ENCODE results near the gene PPM1H.

PPM1H gene

DNA sequence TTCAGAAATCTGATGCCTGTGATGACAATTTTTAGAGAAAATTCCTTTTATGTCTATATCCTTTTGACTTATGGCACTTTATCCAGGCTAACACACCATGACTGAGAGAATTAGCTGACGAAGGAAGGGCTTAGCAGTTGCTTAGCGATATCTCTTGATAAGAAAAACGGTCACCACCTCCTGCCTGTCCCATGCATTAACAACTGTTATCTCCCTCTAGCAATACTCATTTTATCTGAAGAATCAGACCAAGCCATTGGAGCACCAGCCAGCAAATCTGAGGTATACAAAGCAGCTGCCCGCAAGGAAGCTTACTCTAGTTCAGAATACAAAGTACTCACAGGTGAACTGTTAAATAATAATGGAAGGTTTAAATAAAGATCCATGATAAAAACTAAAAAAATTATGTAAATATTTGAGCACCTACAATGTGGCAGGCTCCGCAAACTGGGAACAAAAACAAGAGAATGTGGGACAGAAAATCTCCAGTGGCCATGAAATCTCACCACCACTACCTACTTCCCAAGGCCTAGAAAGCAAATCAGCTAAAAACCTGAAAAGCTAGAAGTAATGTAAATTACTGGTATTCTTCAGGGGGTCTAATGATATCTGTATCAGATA lies 24.3 kb downstream of the PPM1H start:
- Histone ChIP-seq H2BK120ac (ENCODE audit: low read depth, low read length) (no peak overlapping the region), H4K8ac (ENCODE audit: low read length) (no peak overlapping the region), H2BK5ac (ENCODE audit: low read depth, low read length, poor library complexity, severe bottlenecking) (no peak overlapping the region), H2AK5ac (ENCODE audit: low read length, severe bottlenecking) (no peak overlapping the region), H3K4ac (ENCODE audit: low read depth in 1 of 2, low read length in 2 of 2) (no peak overlapping the region), H3K18ac (ENCODE audit: low read depth in 1 of 2, low read length in 2 of 2) (no peak overlapping the region), H2BK12ac (ENCODE audit: low read length in 2 of 2) (no peak overlapping the region), H3K27me3 (ENCODE audit: control insufficient read depth in 1 of 2, insufficient read depth in 1 of 2, low read length in 2 of 2) (peaks cover 0 to 50% of the 10 kb centered on the region in 2 experiments), H3K27ac (ENCODE audit: low read length, poor library complexity, severe bottlenecking) (no peak overlapping the region), H3K79me1 (replicated peaks; ENCODE audit: low read length, poor library complexity, severe bottlenecking) (no peaks in the 10 kb centered on the region), H2BK15ac (ENCODE audit: low read depth, poor library complexity, severe bottlenecking) (no peak overlapping the region), H3K9me3 (ENCODE audit: control insufficient read depth, low read length) (no peaks in the 10 kb centered on the region), H3K23ac (ENCODE audit: low read length in 2 of 2) (no peak overlapping the region), H3K4me3 (ENCODE audit: insufficient read depth in 1 of 2, low read depth in 1 of 2, low read length in 2 of 2) (no peak overlapping the region), H3K9ac (ENCODE audit: low read length) (no peak overlapping the region), H2AFZ (ENCODE audit: low read depth, low read length) (no peak overlapping the region), H3K4me2 (ENCODE audit: low read length, poor library complexity, severe bottlenecking) (no peak overlapping the region), H3K14ac (ENCODE audit: low read length in 2 of 2) (no peak overlapping the region), H3K4me1 (ENCODE audit: control insufficient read depth, insufficient read depth, low read depth, low read length) (peaks cover 1% of the 10 kb centered on the region), H4K91ac (ENCODE audit: low read length) (no peak overlapping the region), H3K36me3 (ENCODE audit: control insufficient read depth in 1 of 2, insufficient read depth in 2 of 2, low read depth in 1 of 2, low read length in 2 of 2) (no peaks in the 10 kb centered on the region)
- WGBS = 16% methylated on average over 3 of the region's 5 CpGs
- DNase-seq = no peak

GRCh38 chr12:62909340-62909739 lies 25.6 kb downstream of the PPM1H start:
- H3K23ac ChIP-seq (ENCODE audit: low read length in 2 of 2) = no peak overlapping the region
- H2AK5ac ChIP-seq (ENCODE audit: low read length, severe bottlenecking) = no peak overlapping the region
- no peak overlapping the region for H2BK15ac ChIP-seq (ENCODE audit: low read depth, poor library complexity, severe bottlenecking)
- H3K9ac ChIP-seq (ENCODE audit: low read length) = no peak overlapping the region
- H3K79me1 ChIP-seq (replicated peaks; ENCODE audit: low read length, poor library complexity, severe bottlenecking) = no peaks in the 10 kb centered on the region
- no peak overlapping the region for H2BK5ac ChIP-seq (ENCODE audit: low read depth, low read length, poor library complexity, severe bottlenecking)
- no peak for DNase-seq
- no peak overlapping the region for H2BK12ac ChIP-seq (ENCODE audit: low read length in 2 of 2)
- no peak overlapping the region for H3K4me2 ChIP-seq (ENCODE audit: low read length, poor library complexity, severe bottlenecking)
- 97% methylated on average over 1 of the region's 1 CpG for WGBS
- no peaks in the 10 kb centered on the region for H3K36me3 ChIP-seq (ENCODE audit: control insufficient read depth in 1 of 2, insufficient read depth in 2 of 2, low read depth in 1 of 2, low read length in 2 of 2)
- H3K27me3 ChIP-seq (ENCODE audit: control insufficient read depth in 1 of 2, insufficient read depth in 1 of 2, low read length in 2 of 2) = peaks cover 0 to 43% of the 10 kb centered on the region in 2 experiments
- no peak overlapping the region for H3K27ac ChIP-seq (ENCODE audit: low read length, poor library complexity, severe bottlenecking)
- no peak overlapping the region for H3K4me3 ChIP-seq (ENCODE audit: insufficient read depth in 1 of 2, low read depth in 1 of 2, low read length in 2 of 2)
- H3K14ac ChIP-seq (ENCODE audit: low read length in 2 of 2) = no peak overlapping the region
- no peak overlapping the region for H2BK120ac ChIP-seq (ENCODE audit: low read depth, low read length)
- H4K8ac ChIP-seq (ENCODE audit: low read length) = no peak overlapping the region
- no peak overlapping the region for H3K18ac ChIP-seq (ENCODE audit: low read depth in 1 of 2, low read length in 2 of 2)
- H4K91ac ChIP-seq (ENCODE audit: low read length) = no peak overlapping the region
- H3K4me1 ChIP-seq (ENCODE audit: control insufficient read depth, insufficient read depth, low read depth, low read length) = peaks cover 1% of the 10 kb centered on the region
- H3K9me3 ChIP-seq (ENCODE audit: control insufficient read depth, low read length) = no peaks in the 10 kb centered on the region
- H3K4ac ChIP-seq (ENCODE audit: low read depth in 1 of 2, low read length in 2 of 2) = no peak overlapping the region
- H2AFZ ChIP-seq (ENCODE audit: low read depth, low read length) = no peak overlapping the region

DNA sequence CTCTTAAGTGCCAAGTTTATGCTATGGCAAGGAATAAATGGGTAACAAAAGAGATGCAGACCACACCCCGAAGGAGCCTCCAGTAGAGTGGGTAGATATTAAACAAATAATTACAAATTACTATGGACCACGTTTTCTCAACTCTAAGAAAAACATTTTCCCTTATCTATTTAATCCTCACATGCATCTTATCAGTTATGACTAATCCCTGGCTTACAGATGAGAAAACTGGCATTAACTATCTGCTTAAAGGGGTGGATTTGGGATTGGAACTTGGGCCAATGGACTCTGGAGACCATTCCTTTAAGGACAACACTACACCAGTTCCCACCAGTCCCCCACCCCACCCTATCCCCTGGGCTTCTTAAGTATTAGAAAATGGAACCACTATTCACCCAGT lies 26.3 kb downstream of the PPM1H start:
- H2BK5ac ChIP-seq (ENCODE audit: low read depth, low read length, poor library complexity, severe bottlenecking) = no peak overlapping the region
- no peak overlapping the region for H2BK120ac ChIP-seq (ENCODE audit: low read depth, low read length)
- no peak overlapping the region for H3K18ac ChIP-seq (ENCODE audit: low read depth in 1 of 2, low read length in 2 of 2)
- no peak overlapping the region for H3K14ac ChIP-seq (ENCODE audit: low read length in 2 of 2)
- peaks cover 0 to 38% of the 10 kb centered on the region in 2 experiments for H3K27me3 ChIP-seq (ENCODE audit: control insufficient read depth in 1 of 2, insufficient read depth in 1 of 2, low read length in 2 of 2)
- no peak overlapping the region for H4K91ac ChIP-seq (ENCODE audit: low read length)
- H3K4ac ChIP-seq (ENCODE audit: low read depth in 1 of 2, low read length in 2 of 2) = no peak overlapping the region
- no peak overlapping the region for H4K8ac ChIP-seq (ENCODE audit: low read length)
- H3K36me3 ChIP-seq (ENCODE audit: control insufficient read depth in 1 of 2, insufficient read depth in 2 of 2, low read depth in 1 of 2, low read length in 2 of 2) = no peaks in the 10 kb centered on the region
- H3K4me2 ChIP-seq (ENCODE audit: low read length, poor library complexity, severe bottlenecking) = no peak overlapping the region
- H3K27ac ChIP-seq (ENCODE audit: low read length, poor library complexity, severe bottlenecking) = no peak overlapping the region
- H3K4me1 ChIP-seq (ENCODE audit: control insufficient read depth, insufficient read depth, low read depth, low read length) = peaks cover 1% of the 10 kb centered on the region
- no peak for DNase-seq
- no peak overlapping the region for H3K4me3 ChIP-seq (ENCODE audit: insufficient read depth in 1 of 2, low read depth in 1 of 2, low read length in 2 of 2)
- H2BK12ac ChIP-seq (ENCODE audit: low read length in 2 of 2) = no peak overlapping the region
- no peak overlapping the region for H2AFZ ChIP-seq (ENCODE audit: low read depth, low read length)
- H3K9ac ChIP-seq (ENCODE audit: low read length) = no peak overlapping the region
- whole genome bisulfite sequencing = 10% methylated on average over 1 of the region's 2 CpGs
- no peak overlapping the region for H2AK5ac ChIP-seq (ENCODE audit: low read length, severe bottlenecking)
- no peak overlapping the region for H3K23ac ChIP-seq (ENCODE audit: low read length in 2 of 2)
- no peaks in the 10 kb centered on the region for H3K79me1 ChIP-seq (replicated peaks; ENCODE audit: low read length, poor library complexity, severe bottlenecking)
- H2BK15ac ChIP-seq (ENCODE audit: low read depth, poor library complexity, severe bottlenecking) = no peak overlapping the region
- H3K9me3 ChIP-seq (ENCODE audit: control insufficient read depth, low read length) = no peaks in the 10 kb centered on the region

- no peak for DNase-seq
- Histone ChIP-seq H3K23ac (ENCODE audit: low read length in 2 of 2) (no peak overlapping the region), H3K4me1 (ENCODE audit: control insufficient read depth, insufficient read depth, low read depth, low read length) (no peaks in the 10 kb centered on the region), H2BK12ac (ENCODE audit: low read length in 2 of 2) (no peak overlapping the region), H3K36me3 (ENCODE audit: control insufficient read depth in 1 of 2, insufficient read depth in 2 of 2, low read depth in 1 of 2, low read length in 2 of 2) (no peaks in the 10 kb centered on the region), H3K27ac (ENCODE audit: low read length, poor library complexity, severe bottlenecking) (no peak overlapping the region), H3K9me3 (ENCODE audit: control insufficient read depth, low read length) (no peaks in the 10 kb centered on the region), H3K4me3 (ENCODE audit: insufficient read depth in 1 of 2, low read depth in 1 of 2, low read length in 2 of 2) (no peak overlapping the region), H3K27me3 (ENCODE audit: control insufficient read depth in 1 of 2, insufficient read depth in 1 of 2, low read length in 2 of 2) (peaks cover 0 to 32% of the 10 kb centered on the region in 2 experiments), H3K79me1 (replicated peaks; ENCODE audit: low read length, poor library complexity, severe bottlenecking) (no peaks in the 10 kb centered on the region), H4K91ac (ENCODE audit: low read length) (no peak overlapping the region), H3K14ac (ENCODE audit: low read length in 2 of 2) (no peak overlapping the region), H2AK5ac (ENCODE audit: low read length, severe bottlenecking) (no peak overlapping the region), H3K18ac (ENCODE audit: low read depth in 1 of 2, low read length in 2 of 2) (no peak overlapping the region), H4K8ac (ENCODE audit: low read length) (no peak overlapping the region), H3K9ac (ENCODE audit: low read length) (no peak overlapping the region), H2AFZ (ENCODE audit: low read depth, low read length) (no peak overlapping the region), H2BK15ac (ENCODE audit: low read depth, poor library complexity, severe bottlenecking) (no peak overlapping the region), H3K4me2 (ENCODE audit: low read length, poor library complexity, severe bottlenecking) (no peak overlapping the region), H2BK5ac (ENCODE audit: low read depth, low read length, poor library complexity, severe bottlenecking) (no peak overlapping the region), H2BK120ac (ENCODE audit: low read depth, low read length) (no peak overlapping the region), H3K4ac (ENCODE audit: low read depth in 1 of 2, low read length in 2 of 2) (no peak overlapping the region)
- 57% methylated on average over 2 of the region's 2 CpGs for WGBS
Observed at GRCh38 chr12:62907561-62907960, 27.4 kb downstream of the PPM1H start.

Data from mesenchymal stem cell (in vitro differentiated cells and primary cell).